SH-SY5Y (cell line): ENCODE data around the gene UBAC2.

Experiments
- GATA2 ChIP-seq: IDR thresholded peaks from 2 replicates; pipeline ENCODE4 v1.6.1; 2011; ENCODE audit warnings: mild to moderate bottlenecking, low read depth, low read length
- GATA3 ChIP-seq: IDR thresholded peaks from 2 replicates; pipeline ENCODE4 v1.6.1; 2011; ENCODE audit warnings: low read depth, mild to moderate bottlenecking, low read length, moderate library complexity

The UBAC2 gene, protein sequence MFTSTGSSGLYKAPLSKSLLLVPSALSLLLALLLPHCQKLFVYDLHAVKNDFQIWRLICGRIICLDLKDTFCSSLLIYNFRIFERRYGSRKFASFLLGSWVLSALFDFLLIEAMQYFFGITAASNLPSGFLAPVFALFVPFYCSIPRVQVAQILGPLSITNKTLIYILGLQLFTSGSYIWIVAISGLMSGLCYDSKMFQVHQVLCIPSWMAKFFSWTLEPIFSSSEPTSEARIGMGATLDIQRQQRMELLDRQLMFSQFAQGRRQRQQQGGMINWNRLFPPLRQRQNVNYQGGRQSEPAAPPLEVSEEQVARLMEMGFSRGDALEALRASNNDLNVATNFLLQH

DNA sequence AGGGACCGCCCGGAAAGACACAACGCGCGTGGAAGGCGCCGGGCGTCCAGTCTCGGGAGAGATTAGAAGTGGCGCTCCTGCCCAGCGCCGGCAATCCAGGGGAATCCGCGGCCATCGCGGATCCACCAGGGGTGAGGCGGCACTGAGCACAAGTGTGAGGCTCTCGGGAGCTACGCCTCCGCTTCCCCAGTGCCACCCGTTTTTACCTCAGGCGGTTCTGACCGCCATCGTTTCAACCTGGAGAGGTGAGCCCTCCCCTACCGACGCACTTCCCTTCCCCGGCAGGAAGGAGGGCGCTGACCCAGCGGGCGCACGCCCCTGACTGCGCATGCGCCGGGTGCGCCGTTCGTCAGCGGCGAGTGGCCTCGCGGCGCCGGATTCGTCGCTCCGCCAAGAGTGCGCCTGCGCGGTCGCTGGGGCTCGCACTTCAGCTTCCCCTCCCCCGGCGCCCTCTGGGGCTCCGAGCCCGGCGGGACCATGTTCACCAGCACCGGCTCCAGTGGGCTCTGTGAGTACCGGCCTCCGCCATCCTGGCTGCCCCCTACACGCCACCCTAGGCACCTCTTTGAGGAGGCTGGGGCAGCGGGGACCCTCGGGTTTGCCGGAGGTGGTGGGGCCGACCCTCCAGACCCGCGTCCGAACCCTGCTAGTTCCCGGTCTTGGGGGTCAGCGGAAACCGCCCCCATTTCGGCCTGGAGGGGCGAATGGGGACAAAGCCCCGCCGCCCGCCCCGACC, at the start of gene UBAC2:
UBAC2 (plus strand) TSS at position 423 of the 736 bp plus-strand sequence; CDS start at position 478, 55 bp downstream.
- TF ChIP-seq GATA3 (no peak), GATA2 (no peak)

DNA sequence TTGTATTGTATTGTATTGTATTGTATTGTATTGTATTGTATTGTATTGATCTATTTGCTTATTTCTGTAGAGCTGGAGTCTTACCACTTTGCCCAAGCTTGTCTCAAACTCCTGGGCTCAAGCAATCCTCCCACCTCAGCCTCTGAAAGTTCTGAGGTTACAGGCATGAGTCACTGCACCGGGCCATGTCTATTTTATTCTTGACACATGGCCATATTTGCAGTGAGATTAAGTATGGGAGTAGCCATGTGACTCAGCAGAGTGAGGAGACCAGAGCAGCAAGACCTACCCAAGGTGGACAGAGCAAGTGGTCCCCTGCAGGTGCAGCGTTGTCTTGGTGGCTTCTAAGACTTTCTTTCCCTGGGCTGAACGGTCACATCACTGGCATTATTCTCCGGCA, 49.1 kb upstream of the UBAC2 start:
- TF ChIP-seq GATA3 (no peak), GATA2 (no peak)

DNA sequence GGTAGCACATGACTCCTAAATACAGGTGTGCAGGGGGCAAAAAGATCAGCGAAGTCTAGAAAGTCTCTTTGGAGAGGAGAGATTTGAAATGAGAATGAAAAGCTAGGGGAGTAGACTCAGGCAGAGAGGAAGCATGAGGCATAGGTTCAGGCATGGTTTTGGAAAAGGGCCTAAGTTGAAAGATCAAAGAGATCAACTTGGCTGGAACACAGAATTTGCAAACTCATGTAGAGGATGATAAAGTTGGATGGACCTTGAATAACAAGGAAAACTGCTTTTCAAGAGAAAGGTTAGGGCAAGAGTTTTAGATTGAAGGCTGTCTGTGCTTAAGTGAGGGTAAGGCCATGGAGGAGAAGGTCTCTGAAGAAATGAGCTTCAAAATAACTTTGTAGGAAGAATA, 47.4 kb upstream of the UBAC2 start:
- TF ChIP-seq GATA2 (no peak), GATA3 (no peak)

DNA sequence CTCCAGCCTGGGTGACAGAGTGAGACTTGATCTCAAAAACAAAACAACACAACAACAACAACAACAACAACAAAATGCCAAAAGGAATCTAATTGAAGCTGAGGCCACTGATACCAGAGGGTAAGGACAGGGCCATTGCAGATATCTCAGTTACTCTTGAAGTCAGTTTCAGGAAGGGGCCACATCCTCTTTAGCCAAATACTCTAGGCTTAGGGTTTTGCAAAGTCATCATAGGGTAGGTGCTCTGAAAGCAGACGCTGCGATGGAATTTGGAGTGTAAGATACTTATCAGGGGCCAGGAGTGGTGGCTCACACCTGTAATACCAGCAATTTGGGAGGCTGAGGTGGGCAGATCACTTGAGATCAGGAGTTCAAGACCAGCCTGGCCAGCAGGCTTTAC, 46.6 kb upstream of the UBAC2 start:
- TF ChIP-seq GATA2 = no peak
- TF ChIP-seq GATA3 = no peak

DNA sequence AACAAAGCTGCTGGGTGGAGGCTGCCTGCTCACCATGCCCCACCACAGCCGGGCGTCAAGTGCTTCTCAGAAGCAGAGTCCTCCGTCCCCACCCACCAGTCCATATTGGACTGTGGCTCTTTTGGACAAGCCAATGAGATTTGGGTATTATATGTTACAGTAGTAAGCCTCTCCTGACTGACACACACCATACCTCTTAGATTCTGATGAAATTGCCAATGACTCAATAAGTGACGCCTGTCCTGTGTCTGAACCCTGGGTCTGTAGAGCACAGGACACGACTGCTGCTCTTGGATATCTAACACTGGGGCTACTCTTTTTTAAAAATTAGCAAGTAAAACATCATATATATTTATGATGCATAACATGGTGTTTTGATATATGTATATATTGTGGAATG, 44.8 kb upstream of the UBAC2 start:
- TF ChIP-seq GATA2 = no peak
- no peak for TF ChIP-seq GATA3

DNA sequence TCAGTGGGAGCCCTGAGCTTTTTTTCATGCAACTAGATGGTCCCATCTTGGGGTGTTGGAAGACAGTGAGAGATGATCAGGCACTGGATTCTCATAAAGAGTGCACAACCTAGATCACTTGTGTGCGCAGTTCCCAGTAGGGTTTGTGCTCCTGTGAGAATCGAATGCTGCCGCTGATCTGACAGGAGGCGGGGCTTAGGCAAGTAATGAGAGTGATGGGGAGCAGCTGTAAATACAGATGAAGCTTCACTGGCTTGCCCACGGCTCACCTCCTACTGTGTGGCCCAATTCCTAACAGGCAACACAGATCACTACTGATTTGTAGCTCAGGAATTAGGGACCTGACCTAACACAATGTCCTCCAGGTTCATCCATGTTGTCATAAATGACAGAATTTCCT, 43.6 kb upstream of the UBAC2 start:
- no peak for TF ChIP-seq GATA2

DNA sequence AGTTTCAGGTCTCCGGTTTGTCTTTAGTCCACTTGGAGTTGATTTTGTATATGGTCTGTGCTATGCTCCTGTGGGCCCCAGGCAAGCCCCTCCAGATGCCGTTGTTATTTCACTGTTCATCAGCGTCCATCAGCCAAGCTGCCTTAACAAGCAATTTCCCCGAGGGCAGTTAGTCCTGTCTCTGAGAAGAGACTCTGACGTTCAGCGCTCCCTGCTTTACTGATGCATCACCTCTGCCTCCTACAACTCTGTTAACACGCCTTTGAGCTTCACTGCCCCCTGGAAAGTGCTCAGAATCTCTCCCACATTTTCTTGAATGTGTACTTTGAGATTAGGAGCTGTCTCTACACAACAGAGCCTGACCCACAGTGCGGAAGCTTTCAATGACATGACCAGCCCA, 41.8 kb upstream of the UBAC2 start:
- no peak for TF ChIP-seq GATA3
- no peak for TF ChIP-seq GATA2

DNA sequence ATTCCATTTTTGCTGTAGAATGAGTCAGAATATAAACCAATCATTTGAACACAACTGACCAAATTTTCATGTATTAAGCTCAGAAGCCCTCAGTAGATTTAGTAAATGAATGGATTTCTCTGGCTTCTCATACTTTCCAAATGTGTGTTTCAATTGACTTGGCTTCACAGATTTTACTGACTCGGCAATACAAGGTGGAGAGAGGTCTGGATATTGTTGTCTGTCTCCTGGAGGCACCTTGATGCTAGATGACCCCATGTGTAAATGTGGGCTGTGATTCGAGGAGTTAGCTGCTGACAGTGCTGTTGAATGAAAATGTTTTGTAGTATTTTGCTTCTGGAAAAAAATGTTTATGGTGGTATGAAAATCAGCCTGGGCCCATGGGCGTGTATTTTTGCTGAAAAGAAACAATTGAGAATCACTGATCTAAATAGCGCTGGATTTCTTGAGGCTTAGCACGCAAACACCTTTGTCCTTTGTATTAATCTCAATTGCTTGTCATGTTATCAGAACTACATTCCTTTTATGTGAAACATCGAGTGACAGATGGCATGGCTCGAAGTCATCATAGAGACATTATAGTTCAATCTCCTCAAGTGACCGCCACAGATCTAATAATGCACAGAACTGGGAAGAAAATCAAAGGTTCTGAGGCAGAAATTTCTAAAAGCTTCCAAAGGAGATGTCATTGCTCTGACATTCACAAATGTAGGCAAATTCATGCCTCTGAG, 41.2 kb upstream of the UBAC2 start:
- TF ChIP-seq GATA2 = no peak
- TF ChIP-seq GATA3 = no peak

DNA sequence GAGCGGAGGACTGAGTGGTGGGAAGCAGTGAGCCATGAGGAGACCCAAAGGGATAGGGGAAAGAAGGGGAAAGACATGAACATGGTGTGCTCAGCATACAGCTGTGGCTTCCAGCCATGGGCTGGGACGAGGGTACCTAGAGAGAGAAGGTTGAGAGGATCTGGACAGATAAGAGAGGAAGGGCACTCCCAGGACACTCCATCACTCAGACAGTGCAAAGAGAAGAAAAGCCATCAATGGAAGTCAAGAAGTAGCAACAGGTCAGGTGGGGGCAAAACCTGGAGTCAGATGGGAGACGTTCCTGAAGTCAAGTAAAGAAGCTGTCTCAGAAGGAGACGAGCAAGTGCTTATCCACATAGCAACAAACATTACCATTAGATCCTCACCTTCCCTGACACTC, 40.2 kb upstream of the UBAC2 start:
- TF ChIP-seq GATA2 = no peak
- no peak for TF ChIP-seq GATA3

DNA sequence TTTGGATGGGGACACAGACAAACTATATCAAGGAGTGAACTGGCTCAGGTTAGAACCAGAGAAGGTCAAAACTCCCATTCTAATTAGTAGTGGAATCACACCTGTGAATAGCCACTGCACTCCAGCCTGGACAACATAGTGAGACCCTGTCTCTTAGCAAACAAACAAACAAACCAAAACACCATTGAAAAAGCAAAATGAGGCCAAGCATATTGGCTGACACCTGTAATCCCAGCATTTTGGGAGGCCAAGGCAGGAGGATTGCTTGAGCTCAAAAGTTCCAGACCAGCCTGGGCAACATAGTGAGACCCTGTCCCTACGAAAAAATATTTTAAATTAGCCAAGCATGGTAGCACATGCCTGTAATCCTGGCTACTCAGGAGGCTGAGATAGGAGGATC, 39.1 kb upstream of the UBAC2 start:
- TF ChIP-seq GATA3 = no peak
- no peak for TF ChIP-seq GATA2

DNA sequence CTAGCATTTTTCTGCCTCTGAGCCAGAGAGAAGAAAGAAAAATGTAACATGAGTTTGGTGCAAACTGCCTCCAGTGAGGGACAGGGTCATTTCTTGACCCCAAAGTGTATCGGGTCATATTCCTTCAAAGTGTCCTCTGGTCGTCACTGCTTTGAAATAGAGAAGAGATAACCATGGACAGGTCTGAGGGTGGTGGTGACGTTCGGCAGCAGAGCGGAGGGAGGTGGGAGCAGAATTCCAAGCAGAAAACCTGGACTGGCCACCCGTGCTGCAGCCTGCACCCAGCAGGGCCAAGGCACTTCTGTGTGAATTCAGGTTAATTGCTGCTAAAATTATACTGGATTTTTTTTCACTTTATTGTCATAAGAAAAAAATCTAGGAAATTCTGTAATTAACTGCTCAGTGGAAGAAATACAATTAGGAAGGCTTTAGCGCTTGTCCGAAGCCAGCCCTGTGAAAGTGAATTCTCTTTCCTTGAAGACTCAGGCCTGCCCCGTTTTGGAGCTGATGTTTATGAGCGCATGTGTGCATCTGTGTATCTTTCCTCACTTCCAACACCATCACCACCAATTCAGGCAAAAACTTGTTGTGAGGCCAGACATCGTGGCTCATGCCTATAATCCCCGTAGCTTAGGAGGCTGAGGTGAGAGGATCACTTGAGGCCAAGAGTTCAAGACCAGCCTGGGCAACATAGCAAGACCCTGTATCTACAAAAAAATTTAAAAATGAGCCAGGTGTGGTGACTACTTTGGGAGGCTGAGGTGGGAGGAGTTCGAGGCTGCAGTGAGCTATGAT, 37.9 kb upstream of the UBAC2 start:
- TF ChIP-seq GATA2 = no peak
- TF ChIP-seq GATA3 = no peak

DNA sequence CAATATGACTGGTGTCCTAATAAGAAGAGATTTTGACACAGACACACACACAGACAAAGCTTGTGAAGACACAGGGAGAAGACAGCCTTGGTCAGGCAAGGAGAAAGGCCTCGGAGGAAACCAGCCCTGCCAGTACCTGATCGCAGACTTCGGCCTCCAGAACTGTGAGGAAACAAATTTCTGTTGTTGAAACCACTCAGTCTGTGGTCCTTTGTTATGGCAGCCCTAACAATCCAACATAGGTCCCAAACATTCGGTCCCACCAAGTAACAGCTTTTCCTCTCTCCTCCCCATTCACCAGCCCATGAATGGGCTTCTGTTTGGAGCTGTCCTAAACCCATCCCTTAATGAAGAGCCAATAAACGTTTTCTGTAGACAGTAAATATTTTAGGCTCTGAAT, 36.4 kb upstream of the UBAC2 start:
- TF ChIP-seq GATA3 (no peak), GATA2 (no peak)

DNA sequence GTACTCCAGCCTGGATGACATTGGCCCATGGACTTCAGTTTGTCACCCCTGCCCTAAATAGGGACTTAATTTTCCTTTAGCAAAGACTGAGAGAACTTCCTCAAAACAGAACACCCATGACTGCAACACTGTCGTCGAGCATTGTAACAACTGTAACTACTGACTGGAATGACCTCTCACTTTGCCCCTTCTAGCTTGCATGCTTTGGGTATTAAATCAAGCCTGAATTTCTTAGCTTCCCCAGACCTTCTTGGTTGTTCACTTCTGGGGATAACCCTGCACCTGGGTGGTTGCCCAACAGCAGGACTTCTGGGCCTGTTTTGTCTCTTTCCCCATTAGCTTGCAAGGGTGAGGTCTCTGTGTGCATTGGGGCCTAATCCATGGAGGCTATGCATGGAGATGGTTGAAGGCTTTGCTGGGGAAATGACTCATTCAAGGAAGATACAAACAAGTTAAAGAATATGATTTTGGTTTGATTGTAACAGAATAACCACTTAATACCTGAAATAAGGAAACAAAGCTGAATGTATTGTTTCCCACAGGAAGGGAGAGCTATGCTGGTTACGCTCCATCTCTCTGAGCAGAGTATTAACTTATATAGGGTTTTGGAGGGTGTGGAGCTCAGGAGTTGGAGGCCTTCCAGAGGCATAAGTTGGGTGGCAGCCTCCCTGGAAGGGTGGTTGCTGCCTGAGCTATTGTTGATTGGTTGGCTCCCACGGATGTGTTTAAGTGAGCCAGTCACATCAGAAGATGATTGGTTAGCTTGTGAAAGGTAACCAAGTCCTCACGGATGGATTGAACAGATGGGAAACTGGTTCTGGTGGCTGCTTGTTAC, 34.7 kb upstream of the UBAC2 start:
- TF ChIP-seq GATA3 (no peak), GATA2 (no peak)

DNA sequence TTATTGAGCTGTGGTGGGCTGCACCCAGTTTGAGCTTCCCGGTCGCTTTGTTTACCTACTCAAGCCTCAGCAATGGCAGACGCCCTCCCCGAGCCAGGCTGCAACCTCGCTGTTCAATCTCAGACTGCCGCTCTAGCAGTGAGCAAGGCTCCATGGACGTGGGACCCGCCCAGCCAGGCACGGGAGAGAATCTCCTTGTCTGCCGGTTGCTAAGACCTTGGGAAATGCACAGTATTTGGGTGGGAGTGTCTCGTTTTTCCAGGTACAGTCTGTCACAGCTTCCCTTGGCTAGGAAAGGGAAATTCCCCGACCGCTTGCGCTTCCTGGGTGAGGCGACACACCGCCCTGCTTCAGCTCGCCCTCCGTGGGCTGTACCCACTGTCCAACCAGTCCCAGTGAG, 27.7 kb upstream of the UBAC2 start:
- TF ChIP-seq GATA3 = no peak
